ENCODE measurements around the gene R3HDM2.

Gene R3HDM2

GRCh38 chr12:57216921-57217879 lies 213.6 kb downstream of the R3HDM2 start:
- TF ChIP-seq REST (IDR thresholded peaks at IDR 0.05; ENCODE audit: insufficient read depth in 1 of 2, low read depth in 2 of 2, low read length in 2 of 2) (no peak), SIN3A (IDR thresholded peaks at IDR 0.05; ENCODE audit: borderline replicate concordance, insufficient read depth, low read length) (no peak), TAF1 (IDR thresholded peaks at IDR 0.05; ENCODE audit: borderline replicate concordance, insufficient read depth, low read length) (no peak), FOXP2 (optimal IDR thresholded peaks at IDR 0.05; ENCODE audit: borderline replicate concordance, extremely low read depth, extremely low read length, insufficient read depth) (no peak), POLR2AphosphoS5 (IDR thresholded peaks at IDR 0.05; ENCODE audit: low read depth, low read length) (no peak)

GRCh38 chr12:57216014-57216911 lies 214.6 kb downstream of the R3HDM2 start, which contains the start of gene NXPH4:
NXPH4 (plus strand) TSS chr12:57216794; CDS start chr12:57216970, 176 bp downstream.
- TF ChIP-seq SIN3A (IDR thresholded peaks at IDR 0.05; ENCODE audit: borderline replicate concordance, insufficient read depth, low read length): no peak
- TF ChIP-seq POLR2AphosphoS5 (IDR thresholded peaks at IDR 0.05; ENCODE audit: low read depth, low read length): no peak
- no peak for TF ChIP-seq FOXP2 (optimal IDR thresholded peaks at IDR 0.05; ENCODE audit: borderline replicate concordance, extremely low read depth, extremely low read length, insufficient read depth)
- no peak for TF ChIP-seq TAF1 (IDR thresholded peaks at IDR 0.05; ENCODE audit: borderline replicate concordance, insufficient read depth, low read length)
- TF ChIP-seq REST (IDR thresholded peaks at IDR 0.05; ENCODE audit: insufficient read depth in 1 of 2, low read depth in 2 of 2, low read length in 2 of 2): no peak

GRCh38 chr12:57215668-57216013 lies 215.2 kb downstream of the R3HDM2 start:
- TF ChIP-seq REST (IDR thresholded peaks at IDR 0.05; ENCODE audit: insufficient read depth in 1 of 2, low read depth in 2 of 2, low read length in 2 of 2): no peak
- TF ChIP-seq FOXP2 (optimal IDR thresholded peaks at IDR 0.05; ENCODE audit: borderline replicate concordance, extremely low read depth, extremely low read length, insufficient read depth): no peak
- TF ChIP-seq TAF1 (IDR thresholded peaks at IDR 0.05; ENCODE audit: borderline replicate concordance, insufficient read depth, low read length): no peak
- no peak for TF ChIP-seq SIN3A (IDR thresholded peaks at IDR 0.05; ENCODE audit: borderline replicate concordance, insufficient read depth, low read length)
- no peak for TF ChIP-seq POLR2AphosphoS5 (IDR thresholded peaks at IDR 0.05; ENCODE audit: low read depth, low read length)

- TF ChIP-seq SIN3A (IDR thresholded peaks at IDR 0.05; ENCODE audit: borderline replicate concordance, insufficient read depth, low read length) (no peak), TAF1 (IDR thresholded peaks at IDR 0.05; ENCODE audit: borderline replicate concordance, insufficient read depth, low read length) (no peak), REST (IDR thresholded peaks at IDR 0.05; ENCODE audit: insufficient read depth in 1 of 2, low read depth in 2 of 2, low read length in 2 of 2) (no peak), POLR2AphosphoS5 (IDR thresholded peaks at IDR 0.05; ENCODE audit: low read depth, low read length) (no peak), FOXP2 (optimal IDR thresholded peaks at IDR 0.05; ENCODE audit: borderline replicate concordance, extremely low read depth, extremely low read length, insufficient read depth) (no peak)
These were observed 215.8 kb downstream of the R3HDM2 start for GRCh38 chr12:57215065-57215464.

All from PFSK-1 (cell line).